Measurements from ENCODE around the gene RPH3AL. TPM values are rescaled to one million over a fixed set of nuclear protein-coding genes. Genes with fewer than 3 reads are reported as not detected.
"Not testable (repeated sequence)": the region's sequence is repeated elsewhere in the genome, so short reads cannot be mapped to it uniquely, and the experiment has no call there.

The RPH3AL gene
- total RNA-seq, 2 experiments from 2014 or later = 3.2 to 4.6 TPM

GRCh38 chr17:213286-214105 is 139.1 kb downstream of the RPH3AL start:
- no peaks in the 10 kb centered on the region for H3K4me1 Mint-ChIP-seq
- no peak overlapping the region for H3K4me3 Mint-ChIP-seq
- no peak overlapping the region for H3K27ac Mint-ChIP-seq
- ChIA-PET POLR2A (no interaction called here), CTCF (interaction anchor here (1.1 kb wide), 1 partner anchor 11 kb away, joined by 3 read pairs; no protein-coding TSS in a partner anchor)
- H3K36me3 Mint-ChIP-seq (ENCODE audit: low read depth) = no peaks in the 10 kb centered on the region
- H3K27me3 Mint-ChIP-seq = peaks cover 3% of the 10 kb centered on the region
- DNase-seq = no peak
- H3K9me3 Mint-ChIP-seq = no peaks in the 10 kb centered on the region

- ChIA-PET CTCF (no interaction called here), POLR2A (no interaction called here)
- no peak overlapping the region for H3K27ac Mint-ChIP-seq
- H3K4me1 Mint-ChIP-seq = no peaks in the 10 kb centered on the region
- no peak overlapping the region for H3K4me3 Mint-ChIP-seq
- no peaks in the 10 kb centered on the region for H3K36me3 Mint-ChIP-seq (ENCODE audit: low read depth)
- DNase-seq = no peak
- H3K27me3 Mint-ChIP-seq = peaks cover 12% of the 10 kb centered on the region
- H3K9me3 Mint-ChIP-seq = peaks cover 6% of the 10 kb centered on the region
Observed at GRCh38 chr17:210402-210801, 142.2 kb downstream of the RPH3AL start.

GRCh38 chr17:208429-208828 is 144.2 kb downstream of the RPH3AL start:
- POLR2A ChIA-PET = no interaction called here

GRCh38 chr17:207775-208174 is 144.8 kb downstream of the RPH3AL start:
- H3K4me3 Mint-ChIP-seq = no peak overlapping the region
- H3K27ac Mint-ChIP-seq = no peak overlapping the region
- H3K36me3 Mint-ChIP-seq (ENCODE audit: low read depth) = no peaks in the 10 kb centered on the region
- no peaks in the 10 kb centered on the region for H3K4me1 Mint-ChIP-seq
- DNase-seq = no peak
- POLR2A ChIA-PET = no interaction called here
- peaks cover 12% of the 10 kb centered on the region for H3K27me3 Mint-ChIP-seq
- CTCF ChIA-PET = no interaction called here
- peaks cover 6% of the 10 kb centered on the region for H3K9me3 Mint-ChIP-seq

More at GRCh38 chr17:208429-208828, 144.2 kb downstream of the RPH3AL start:
- CTCF ChIA-PET = no interaction called here
- Mint-ChIP-seq H3K4me3 (no peak overlapping the region), H3K9me3 (peaks cover 6% of the 10 kb centered on the region), H3K4me1 (no peaks in the 10 kb centered on the region), H3K27ac (no peak overlapping the region), H3K36me3 (ENCODE audit: low read depth) (no peaks in the 10 kb centered on the region), H3K27me3 (peaks cover 12% of the 10 kb centered on the region)
- no peak for DNase-seq

GRCh38 chr17:206941-207560 is 145.6 kb downstream of the RPH3AL start:
- DNase-seq = no peak
- H3K27me3 Mint-ChIP-seq = peaks cover 12% of the 10 kb centered on the region
- no peak overlapping the region for H3K4me3 Mint-ChIP-seq
- ChIA-PET CTCF (no interaction called here), POLR2A (no interaction called here)
- H3K36me3 Mint-ChIP-seq (ENCODE audit: low read depth) = no peaks in the 10 kb centered on the region
- H3K27ac Mint-ChIP-seq = no peak overlapping the region
- H3K4me1 Mint-ChIP-seq = no peaks in the 10 kb centered on the region
- H3K9me3 Mint-ChIP-seq = peaks cover 6% of the 10 kb centered on the region

GRCh38 chr17:206484-206883 is 146.1 kb downstream of the RPH3AL start:
- H3K27ac Mint-ChIP-seq; POLR2A ChIA-PET; H3K4me1 Mint-ChIP-seq; H3K4me3 Mint-ChIP-seq; H3K9me3 Mint-ChIP-seq; H3K36me3 Mint-ChIP-seq (ENCODE audit: low read depth); CTCF ChIA-PET; DNase-seq: not testable (repeated sequence)
- peaks cover 12% of the 10 kb centered on the region for H3K27me3 Mint-ChIP-seq

GRCh38 chr17:205817-206216 is 146.8 kb downstream of the RPH3AL start:
- Mint-ChIP-seq H3K9me3 (peaks cover 6% of the 10 kb centered on the region), H3K36me3 (ENCODE audit: low read depth) (no peaks in the 10 kb centered on the region), H3K27me3 (peaks cover 12% of the 10 kb centered on the region), H3K4me3 (no peak overlapping the region), H3K4me1 (no peaks in the 10 kb centered on the region), H3K27ac (no peak overlapping the region)
- POLR2A ChIA-PET = no interaction called here
- CTCF ChIA-PET = no interaction called here
- DNase-seq = no peak

GRCh38 chr17:205148-205669 is 147.4 kb downstream of the RPH3AL start:
- Mint-ChIP-seq H3K36me3 (ENCODE audit: low read depth) (no peaks in the 10 kb centered on the region), H3K4me3 (no peak overlapping the region), H3K4me1 (no peaks in the 10 kb centered on the region), H3K9me3 (peaks cover 6% of the 10 kb centered on the region), H3K27ac (no peak overlapping the region), H3K27me3 (peaks cover 12% of the 10 kb centered on the region)
- DNase-seq = no peak
- POLR2A ChIA-PET = no interaction called here
- CTCF ChIA-PET = no interaction called here

GRCh38 chr17:204427-205147 is 148.0 kb downstream of the RPH3AL start:
- no peak overlapping the region for H3K4me3 Mint-ChIP-seq
- no peaks in the 10 kb centered on the region for H3K36me3 Mint-ChIP-seq (ENCODE audit: low read depth)
- peaks cover 12% of the 10 kb centered on the region for H3K27me3 Mint-ChIP-seq
- peaks cover 6% of the 10 kb centered on the region for H3K9me3 Mint-ChIP-seq
- ChIA-PET CTCF (no interaction called here), POLR2A (no interaction called here)
- no peak for DNase-seq
- H3K27ac Mint-ChIP-seq = no peak overlapping the region
- H3K4me1 Mint-ChIP-seq = no peaks in the 10 kb centered on the region

- no peak for DNase-seq
- Mint-ChIP-seq H3K9me3 (peaks cover 6% of the 10 kb centered on the region), H3K27me3 (peaks cover 3% of the 10 kb centered on the region), H3K4me3 (no peak overlapping the region), H3K4me1 (no peaks in the 10 kb centered on the region), H3K27ac (no peak overlapping the region), H3K36me3 (ENCODE audit: low read depth) (no peaks in the 10 kb centered on the region)
- POLR2A ChIA-PET = no interaction called here
- CTCF ChIA-PET = interaction anchor here (1.2 kb wide), 1 partner anchor 12 kb away, joined by 3 read pairs; no protein-coding TSS in a partner anchor
Observed at GRCh38 chr17:202501-202951, 150.1 kb downstream of the RPH3AL start.

- POLR2A ChIA-PET; H3K4me1 Mint-ChIP-seq; H3K27me3 Mint-ChIP-seq; H3K36me3 Mint-ChIP-seq (ENCODE audit: low read depth); H3K9me3 Mint-ChIP-seq; H3K4me3 Mint-ChIP-seq; H3K27ac Mint-ChIP-seq; DNase-seq: not testable (repeated sequence)
- CTCF ChIA-PET = interaction anchor here (1.2 kb wide), 1 partner anchor 13 kb away, joined by 3 read pairs; no protein-coding TSS in a partner anchor
Observed at GRCh38 chr17:201736-202135, 150.9 kb downstream of the RPH3AL start.

- H3K4me1 Mint-ChIP-seq; H3K27me3 Mint-ChIP-seq; H3K4me3 Mint-ChIP-seq; H3K36me3 Mint-ChIP-seq (ENCODE audit: low read depth); H3K9me3 Mint-ChIP-seq; DNase-seq; H3K27ac Mint-ChIP-seq; POLR2A ChIA-PET; CTCF ChIA-PET: not testable (repeated sequence)
Observed at GRCh38 chr17:201257-201656, 151.3 kb downstream of the RPH3AL start.

GRCh38 chr17:200586-200985 is 152.0 kb downstream of the RPH3AL start:
- Mint-ChIP-seq H3K27ac (no peak overlapping the region), H3K27me3 (no peaks in the 10 kb centered on the region), H3K4me3 (no peak overlapping the region), H3K36me3 (ENCODE audit: low read depth) (no peaks in the 10 kb centered on the region), H3K9me3 (no peaks in the 10 kb centered on the region), H3K4me1 (no peaks in the 10 kb centered on the region)
- ChIA-PET CTCF (no interaction called here), POLR2A (no interaction called here)
- DNase-seq = no peak

Data from activated CD4-positive, alpha-beta T cell treated with anti-CD3 and anti-CD28 coated beads, Interleukin-2, amount 10 ng/mL, durations not matched to agents 7 days and 5 days (primary cell).